H1 (cell line): ENCODE data around the gene PRKCA. TPM values are rescaled to one million over a fixed set of nuclear protein-coding genes. Genes with fewer than 3 reads are reported as not detected.

Experiments
- ATF3 ChIP-seq: IDR thresholded peaks from 2 replicates; pipeline ENCODE4 v1.6.1; 2011; ENCODE audit warnings: low read depth, mild to moderate bottlenecking, low read length; ENCODE audit not compliant: insufficient read depth
- CBX5 ChIP-seq: fragments of 300-800, 300-1000 bp; sonication (generic); IDR thresholded peaks from 2 replicates; pipeline ENCODE4 v1.7.1; 2016; ENCODE audit warnings: antibody characterized with exemption, low read length, low read depth
- CHD7 ChIP-seq: fragments of 300-600 bp; sonication (generic); IDR thresholded peaks from 2 replicates; pipeline ENCODE4 v1.7.1; 2012; ENCODE audit warnings: low read length, moderate library complexity, mild to moderate bottlenecking, inconsistent platforms; ENCODE audit not compliant: insufficient replicate concordance
- EZH2 ChIP-seq: fragments of 200-600 bp; sonication (generic); IDR thresholded peaks from 2 replicates; pipeline ENCODE4 v1.7.1; 2012; ENCODE audit warnings: low read depth, mild to moderate bottlenecking, moderate library complexity, low read length, inconsistent platforms; ENCODE audit not compliant: severe bottlenecking
- KDM5A ChIP-seq: fragments of 200-600 bp; IDR thresholded peaks from 2 replicates; pipeline ENCODE4 v1.7.1; 2012; ENCODE audit warnings: mild to moderate bottlenecking, low read length, inconsistent platforms, mixed read lengths
- RNF2 ChIP-seq: fragments of 200-900, 300-1000 bp; sonication (generic); IDR thresholded peaks from 2 replicates; pipeline ENCODE4 v1.7.1; 2016; ENCODE audit warnings: borderline replicate concordance, low read depth, mild to moderate bottlenecking, antibody characterized with exemption, low read length; ENCODE audit not compliant: poor library complexity, severe bottlenecking; ENCODE audit errors: missing control alignments
- polyA plus RNA-seq, 7 experiments: library from polyadenylated mRNA; depleted of rRNA in 3 of 7; stranded (reverse) in 5 of 7; unstranded in 2 of 7; fragments of >200 nt in 5 of 7; fragments of 200-250 nt in 2 of 7; gene quantifications; 1 replicate in 5 of 7; 2 replicates in 1 of 7; 4 replicates in 1 of 7; pipeline versions ENCODE4 v1.2.1 to v1.2.3, GENCODE V29; 2011 to 2013; ENCODE audit warnings: missing spikeins in 2 of 7, mixed read lengths in 2 of 7
- total RNA-seq: library from RNA; stranded (reverse); fragmentation: NEBNext Ultra II Directional; extraction: Animal tissue kit (Norgen Biotek cat#: 25700); gene quantifications from 2 replicates; pipeline ENCODE4 v1.2.1, GENCODE V29; 2021

Gene PRKCA
- total and polyA plus RNA-seq, 2 of the 8 experiments (the other 6 are each of a cell fraction or from before 2014, with no cell fraction given) = 5.8 to 17.8 TPM

GRCh38 chr17:66509926-66510325 is 207.5 kb downstream of the PRKCA start (continued):
- TF ChIP-seq RNF2 (no peak), ATF3 (no peak), EZH2 (no peak), CHD7 (no peak), KDM5A (no peak), CBX5 (no peak)
